NCI-H446 (cell line): ENCODE data around the gene ENTREP3.

Source experiments
- DNase-seq, 2 experiments: peaks; one replicate each; lab custom pipeline; 2025; lab: John Stamatoyannopoulos, UW

ENTREP3 gene

DNA sequence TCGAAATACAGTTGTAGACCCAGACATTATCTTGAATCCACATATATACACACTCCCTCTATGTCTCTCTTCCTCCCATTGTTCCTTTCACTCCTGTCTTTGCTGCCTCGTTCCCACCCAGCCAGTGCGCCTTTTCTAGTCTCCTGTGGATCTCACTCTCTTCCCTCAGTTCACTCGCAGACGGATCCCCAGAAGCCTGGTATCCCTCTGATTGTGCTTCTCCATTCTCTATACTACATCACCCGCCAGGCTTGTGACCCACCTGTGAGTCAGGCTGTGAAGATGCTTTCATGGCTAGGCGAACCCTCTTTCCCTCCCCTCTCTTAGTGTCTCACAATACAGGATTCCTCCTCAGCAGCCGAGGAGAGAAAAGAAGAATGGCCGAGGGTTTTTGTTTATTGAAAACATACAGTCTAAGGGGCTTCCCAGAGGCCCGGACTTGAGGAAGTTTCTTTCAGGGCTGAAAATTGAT is 23.4 kb upstream of the ENTREP3 start:
- no peak for DNase-seq

DNA sequence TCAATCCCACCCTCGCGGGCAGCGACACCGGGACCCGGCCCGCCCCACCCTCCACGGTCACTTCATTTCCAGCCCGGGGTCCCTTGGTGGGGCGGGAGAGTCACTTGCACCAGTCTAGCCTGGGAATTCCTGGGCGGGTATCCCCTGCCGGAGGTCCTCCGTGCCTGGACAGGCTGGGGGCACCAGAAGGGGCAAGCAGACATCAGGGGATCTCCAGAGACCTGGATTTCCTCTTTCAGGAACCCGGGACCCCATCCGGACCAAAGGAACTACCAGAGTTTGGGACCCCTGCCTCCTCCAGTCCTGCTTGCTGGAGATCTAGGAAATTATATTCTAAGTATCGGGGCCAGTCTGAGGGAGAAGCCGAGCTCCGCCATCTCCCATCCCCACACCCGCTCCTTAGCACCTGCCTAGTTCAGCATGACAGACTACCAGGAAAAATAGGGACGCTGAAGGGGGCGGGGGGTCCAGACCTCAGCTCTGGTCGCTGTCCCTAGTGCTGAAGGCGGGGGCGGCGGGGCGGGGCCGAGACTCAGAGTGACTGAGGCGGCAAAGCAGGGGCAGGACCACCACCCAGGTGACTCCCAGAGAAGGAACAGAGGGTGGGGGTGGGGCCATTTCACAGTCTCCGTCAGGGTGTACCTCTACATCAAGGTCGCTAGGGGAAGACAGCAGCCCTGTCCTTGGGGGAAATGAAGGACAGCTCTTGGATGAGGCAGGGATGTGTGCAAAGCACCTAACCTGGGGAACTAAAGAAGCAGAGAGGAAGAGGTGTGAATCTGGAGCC is 22.8 kb upstream of the ENTREP3 start:
- DNase-seq: peak; percentile 27 to 38

DNA sequence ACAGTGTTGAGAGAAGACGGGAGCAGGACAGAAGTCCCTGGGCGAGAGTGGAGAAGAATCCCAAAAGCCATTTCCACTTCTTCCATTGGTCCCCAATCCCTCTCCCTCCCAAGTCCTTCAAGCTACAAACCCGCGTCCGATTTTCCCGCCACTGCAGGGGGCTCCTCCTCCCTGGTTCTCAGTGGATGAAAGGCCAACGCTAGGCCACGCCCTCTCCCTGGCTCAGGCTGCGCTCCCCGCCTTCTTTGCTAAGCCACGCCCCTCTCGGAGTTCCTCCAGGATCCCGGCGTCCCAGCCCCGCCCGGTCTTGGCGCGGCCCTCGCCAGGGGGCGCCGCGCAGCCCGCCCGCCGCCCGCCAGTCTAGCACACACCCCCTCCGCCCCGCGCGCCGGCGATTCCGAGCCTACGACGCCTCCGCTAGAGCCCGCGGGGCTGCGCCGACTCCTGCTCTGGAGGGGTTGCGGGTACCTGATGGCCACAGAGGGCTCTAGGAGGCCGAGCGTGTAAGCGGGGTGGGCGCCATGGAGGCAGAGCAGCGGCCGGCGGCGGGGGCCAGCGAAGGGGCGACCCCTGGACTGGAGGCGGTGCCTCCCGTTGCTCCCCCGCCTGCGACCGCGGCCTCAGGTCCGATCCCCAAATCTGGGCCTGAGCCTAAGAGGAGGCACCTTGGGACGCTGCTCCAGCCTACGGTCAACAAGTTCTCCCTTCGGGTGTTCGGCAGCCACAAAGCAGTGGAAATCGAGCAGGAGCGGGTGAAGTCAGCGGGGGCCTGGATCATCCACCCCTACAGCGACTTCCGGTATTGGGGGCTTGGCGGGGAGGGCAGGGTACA is 22.0 kb upstream of the ENTREP3 start, which contains the start of gene HCN3:
HCN3 (plus strand) TSS at position 394 of the 832 bp plus-strand sequence; CDS start at position 522, 128 bp downstream.
- peak; percentile 97 to 99 for DNase-seq

DNA sequence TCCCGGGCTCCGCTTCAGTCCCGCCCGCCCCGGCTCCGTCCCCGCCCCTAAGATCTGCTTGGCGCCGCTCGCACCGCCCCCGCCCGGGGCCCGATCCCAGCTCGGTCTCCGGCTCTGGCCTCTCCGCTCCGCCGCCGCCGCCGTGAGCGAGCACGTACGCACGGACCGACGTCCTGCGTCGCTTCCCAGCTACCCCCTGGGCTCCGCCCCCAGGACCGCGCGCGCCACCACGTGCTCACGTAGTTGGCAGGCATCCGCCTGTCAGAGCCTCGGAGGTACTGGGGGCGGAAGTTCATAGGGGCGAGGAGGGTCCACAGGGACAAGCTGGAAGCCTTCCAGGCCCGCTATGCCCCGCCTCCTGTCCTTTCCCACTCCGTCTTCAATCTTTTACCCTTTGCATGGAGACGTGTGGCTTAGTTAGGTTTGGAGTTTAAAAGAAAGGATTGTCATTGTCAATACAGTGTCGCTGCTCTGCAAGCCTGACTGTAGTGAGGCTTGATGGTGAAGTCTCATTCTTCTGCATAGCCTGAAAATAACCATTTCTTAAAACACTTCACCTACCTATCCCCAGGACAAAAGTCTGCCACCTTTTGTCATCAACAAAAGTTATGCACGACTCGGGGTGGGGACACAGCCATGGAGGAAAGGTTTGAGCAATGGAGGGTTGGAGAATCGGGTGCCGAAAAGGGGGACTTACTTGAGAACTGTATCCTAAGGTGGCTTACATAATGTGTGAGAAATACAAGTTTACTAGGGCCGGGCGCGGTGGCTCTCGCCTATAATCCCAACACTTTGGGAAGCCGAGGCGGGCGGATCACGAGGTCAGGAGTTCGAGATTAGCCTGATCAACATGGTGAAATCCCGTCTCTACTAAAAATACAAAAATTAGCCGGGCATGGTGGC is 18.3 kb upstream of the ENTREP3 start, which contains the start of gene CLK2:
CLK2 (minus strand) TSS at position 162 of the 903 bp plus-strand sequence. CDS start 2,527 bp downstream, outside the sequence.
- DNase-seq: peak; percentile 96 to 100

DNA sequence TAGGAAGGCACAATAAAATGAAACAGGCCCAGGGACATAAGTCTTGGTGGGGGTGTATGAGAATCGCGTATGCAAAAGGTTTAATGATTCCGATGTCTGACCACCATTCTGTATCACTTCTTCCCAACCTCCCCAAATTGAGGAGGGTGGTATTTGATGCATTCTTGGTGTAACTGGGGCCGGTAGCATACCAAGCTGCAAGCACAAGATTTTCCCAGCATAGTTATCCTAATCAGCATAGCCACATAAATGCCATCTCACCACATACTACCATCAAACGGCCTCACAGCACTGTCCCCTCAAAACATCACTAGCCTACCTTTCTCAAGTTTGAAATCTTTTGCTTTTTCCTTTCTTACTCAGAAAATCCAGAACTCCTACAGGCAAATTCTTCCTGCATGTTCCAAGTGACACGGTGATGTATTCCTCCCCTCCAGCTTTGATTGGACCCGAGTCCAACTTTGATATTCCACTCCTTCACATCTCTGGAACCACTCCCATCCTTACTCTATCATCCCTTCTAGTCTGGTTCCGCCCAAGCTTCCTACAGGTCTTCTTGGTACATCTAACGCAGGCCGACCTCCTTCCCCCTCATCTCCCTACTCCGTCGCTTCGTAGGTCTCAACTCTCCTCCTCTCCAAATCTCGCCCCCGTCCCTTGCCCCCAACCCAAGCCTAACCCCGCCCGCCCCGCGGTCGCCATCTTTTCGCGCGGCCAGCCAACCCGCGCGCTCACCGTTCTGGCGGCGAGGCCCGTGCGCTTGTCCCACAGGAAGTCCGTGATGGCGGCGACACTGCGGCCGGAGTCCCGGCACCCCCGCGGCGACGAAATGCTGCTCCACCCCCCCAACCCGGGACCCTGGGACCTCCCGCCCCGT is 17.4 kb upstream of the ENTREP3 start:
- DNase-seq: peak; percentile 73 to 79

DNA sequence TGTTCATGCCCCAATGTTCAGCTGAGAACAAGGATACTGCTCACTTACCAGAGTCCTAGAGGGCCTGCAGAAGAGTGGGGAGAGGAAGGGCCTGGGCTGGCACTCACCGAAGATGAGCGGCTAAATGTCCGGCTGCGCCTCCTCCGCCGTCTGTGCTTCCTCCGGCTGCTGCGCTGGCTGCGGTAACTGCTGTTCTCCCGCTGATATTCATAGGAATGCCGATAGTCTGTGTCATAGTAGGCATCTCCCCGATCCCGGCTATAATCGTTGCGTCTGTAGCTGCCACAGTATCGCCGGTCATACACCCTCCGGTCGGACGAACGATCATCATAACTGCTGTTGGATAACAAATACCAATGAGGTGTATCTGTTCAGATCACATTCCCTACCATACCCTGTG is 14.1 kb upstream of the ENTREP3 start:
- DNase-seq: no peak

DNA sequence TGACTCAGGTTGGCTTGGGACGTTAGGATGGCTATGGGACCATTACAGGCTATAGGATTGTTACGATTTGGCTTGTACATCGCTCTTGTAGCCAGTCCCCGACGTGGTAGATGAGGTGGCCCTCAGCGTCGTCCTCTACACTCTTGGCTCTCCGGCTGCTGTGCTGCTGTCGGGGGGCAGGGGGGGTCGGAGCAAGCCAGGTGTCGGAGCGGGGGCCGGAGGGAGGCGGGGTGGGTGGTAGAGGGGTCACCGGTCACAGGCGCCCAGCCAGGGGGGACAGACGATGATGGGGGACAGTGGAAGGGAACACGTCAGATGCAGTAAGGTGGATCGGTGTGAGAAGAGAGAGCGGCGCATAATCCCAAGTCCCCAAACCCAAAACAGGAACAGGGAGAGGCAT is 13.3 kb upstream of the ENTREP3 start:
- no peak for DNase-seq

DNA sequence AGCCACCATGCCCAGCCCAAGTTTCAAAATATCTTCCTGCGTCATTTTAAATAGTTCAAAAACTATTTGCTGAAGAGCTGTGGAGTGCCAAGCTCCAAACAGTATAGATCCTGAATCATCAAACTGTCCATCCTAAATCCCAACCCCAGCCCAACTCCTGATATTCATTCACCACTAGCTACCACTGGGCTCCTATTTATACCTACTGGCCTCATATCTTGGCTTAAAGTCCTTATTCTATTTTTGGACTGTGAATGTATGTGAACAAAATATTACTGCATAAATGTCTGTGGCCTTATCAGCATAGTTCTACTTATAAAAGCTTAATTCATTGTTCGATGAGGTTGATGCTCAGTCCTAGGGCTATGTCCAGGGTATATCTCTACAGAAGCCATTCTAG is 12.1 kb upstream of the ENTREP3 start:
- no peak for DNase-seq

DNA sequence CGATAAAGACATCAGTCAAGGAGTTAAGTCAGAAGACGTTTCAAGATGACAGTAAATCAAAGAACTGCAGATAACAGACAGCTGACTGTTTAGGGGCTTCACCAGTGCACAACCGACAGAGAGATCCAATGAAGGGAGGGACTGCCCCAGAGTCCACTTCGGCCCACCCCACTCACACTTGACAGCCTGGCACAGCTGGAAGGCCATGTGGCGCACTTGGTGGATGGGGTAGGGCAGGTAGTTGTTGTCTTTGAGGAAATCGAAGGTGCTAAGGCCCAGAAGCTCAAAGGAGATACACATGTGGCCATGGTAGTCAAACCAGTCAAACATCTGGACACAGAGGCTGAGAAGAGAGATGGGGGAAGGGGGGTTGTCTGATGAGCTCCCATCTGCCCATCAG is 11.3 kb upstream of the ENTREP3 start:
- DNase-seq: no peak

DNA sequence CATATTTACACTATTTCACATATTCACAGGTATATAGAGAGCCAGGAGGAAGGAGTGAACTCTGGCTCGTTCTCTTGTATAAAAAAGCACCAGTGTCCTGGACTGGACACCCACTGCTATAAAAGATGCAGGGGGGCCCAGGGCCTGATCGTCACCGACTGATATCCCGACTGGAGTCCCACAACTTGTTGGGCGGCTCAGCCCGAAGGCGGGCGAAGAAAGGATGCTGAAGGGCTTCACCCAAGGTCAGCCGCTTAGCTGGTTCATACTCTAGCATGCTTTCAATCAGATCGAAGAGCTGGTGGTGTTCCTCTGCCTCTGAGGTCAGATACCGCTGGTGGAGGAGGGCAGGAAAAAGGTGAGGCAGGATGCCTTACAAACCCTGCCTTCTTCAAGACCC is 7.8 kb upstream of the ENTREP3 start:
- DNase-seq: no peak

DNA sequence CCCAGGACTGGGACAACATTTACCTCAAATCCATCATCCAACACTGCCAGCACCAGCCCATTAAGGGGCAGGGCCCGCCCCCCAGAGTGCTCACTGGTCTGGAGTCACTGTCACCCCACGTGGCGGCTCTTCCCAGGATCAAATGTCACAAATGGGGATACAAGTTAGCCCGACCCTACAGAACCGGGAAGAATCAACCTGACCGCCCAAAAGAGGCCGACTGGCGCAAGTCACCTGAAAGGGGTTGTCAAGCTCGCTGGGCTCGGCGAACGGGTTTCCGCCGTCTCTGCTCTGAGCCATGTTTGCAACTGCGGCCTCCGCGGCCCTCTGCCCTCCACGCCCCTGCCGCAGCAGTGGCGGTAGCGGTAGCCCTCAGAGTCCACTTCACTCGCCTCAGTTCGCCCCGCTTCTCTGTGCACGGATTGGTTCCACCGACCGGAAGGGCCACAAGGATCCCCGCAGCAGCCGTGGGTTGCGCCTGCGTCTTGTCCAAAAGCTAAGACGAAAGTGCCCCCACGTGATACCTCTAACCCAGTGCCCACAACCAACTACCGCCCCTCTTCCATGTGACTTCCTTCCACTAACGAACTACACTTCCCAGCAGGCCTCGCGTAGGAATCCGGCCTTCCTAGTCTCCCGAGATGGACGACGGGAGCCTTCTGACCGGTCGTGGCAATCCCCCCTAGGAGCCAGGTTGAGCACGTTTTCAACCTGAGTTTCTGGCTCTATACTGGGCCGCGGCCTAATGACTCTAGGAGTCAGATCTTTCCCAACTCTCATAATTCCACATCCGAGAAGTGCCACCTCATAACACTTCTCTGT is 6.8 kb upstream of the ENTREP3 start, which contains the start of gene SCAMP3:
SCAMP3 (minus strand) TSS at position 509 of the 822 bp plus-strand sequence; CDS start at position 300, 209 bp downstream.
- peak; percentile 98 for DNase-seq

DNA sequence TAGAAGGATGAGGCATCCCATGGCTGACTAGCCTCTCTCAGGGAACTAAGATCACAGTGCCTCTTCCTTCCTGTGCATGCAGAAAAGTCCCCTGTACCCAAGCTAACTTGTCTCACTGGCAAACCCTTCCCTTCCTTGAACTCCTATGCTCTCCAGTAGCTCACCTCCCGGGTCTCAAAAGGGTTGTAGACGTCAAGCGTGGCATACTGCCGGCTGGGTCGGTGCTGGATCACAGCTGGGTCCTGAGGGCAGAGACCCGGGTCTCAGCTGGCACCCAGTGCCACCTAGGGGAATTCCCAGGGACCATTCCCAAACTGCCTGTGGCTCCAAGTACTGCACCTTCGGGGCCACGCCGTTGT is 6.2 kb upstream of the ENTREP3 start:
- DNase-seq: no peak

DNA sequence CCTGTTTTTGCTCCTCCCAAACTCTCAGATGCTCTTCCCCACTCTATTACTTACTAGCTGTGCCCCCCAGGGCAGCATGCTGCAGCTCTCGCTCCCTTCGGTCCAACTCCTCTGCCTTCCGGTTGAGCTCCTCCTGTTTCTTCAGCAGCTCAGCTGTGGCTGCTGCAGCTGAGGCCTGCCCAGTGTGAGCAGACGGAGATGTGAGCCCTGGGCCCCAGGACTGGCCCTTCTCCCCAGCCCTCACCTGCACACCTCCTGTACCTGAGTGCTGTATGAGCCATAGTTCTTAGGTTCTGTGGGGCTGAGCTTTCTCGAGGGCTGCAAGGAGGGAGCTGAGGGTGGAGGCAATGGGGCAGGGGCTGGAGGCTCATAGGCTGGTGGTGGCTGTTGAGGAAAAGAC is 5.0 kb upstream of the ENTREP3 start:
- DNase-seq: no peak

DNA sequence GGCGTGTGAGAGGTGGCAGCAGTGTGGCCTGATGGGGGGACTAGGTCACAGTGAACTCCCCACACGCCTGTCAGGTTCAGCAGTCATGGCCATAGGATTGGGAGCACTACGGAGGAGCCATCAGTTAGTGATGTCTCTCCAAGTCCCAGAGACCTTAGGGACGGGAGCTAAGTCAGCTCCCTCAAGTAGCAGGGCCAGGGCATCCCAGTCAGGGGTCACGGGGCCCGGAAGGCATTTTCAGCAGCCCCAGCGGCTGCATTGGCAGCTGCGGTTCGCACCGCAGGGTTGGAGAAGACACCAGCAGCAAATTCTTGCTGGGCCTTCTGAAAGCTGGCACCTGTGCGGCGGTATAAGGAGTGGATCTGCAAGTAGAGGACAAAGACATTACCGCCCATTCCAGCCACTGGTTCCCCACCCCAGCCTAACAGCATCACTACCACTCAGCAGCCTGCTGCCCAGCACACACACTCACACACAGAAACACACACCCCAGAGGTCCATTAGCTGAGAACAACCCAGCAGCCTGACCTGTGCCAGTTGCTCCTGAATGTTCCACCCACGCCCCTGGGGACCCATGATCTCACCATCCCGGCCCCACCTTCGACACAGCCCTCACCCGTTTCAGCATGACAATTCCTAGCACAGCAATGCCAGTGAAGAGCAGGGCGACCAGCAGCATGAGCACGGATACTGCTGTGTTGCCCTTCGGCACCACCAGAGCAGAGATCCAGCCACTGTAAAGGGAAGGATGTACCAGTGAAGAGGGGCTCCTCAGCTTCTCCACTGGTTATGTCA is 972 bp upstream of the ENTREP3 start:
- no peak for DNase-seq

DNA sequence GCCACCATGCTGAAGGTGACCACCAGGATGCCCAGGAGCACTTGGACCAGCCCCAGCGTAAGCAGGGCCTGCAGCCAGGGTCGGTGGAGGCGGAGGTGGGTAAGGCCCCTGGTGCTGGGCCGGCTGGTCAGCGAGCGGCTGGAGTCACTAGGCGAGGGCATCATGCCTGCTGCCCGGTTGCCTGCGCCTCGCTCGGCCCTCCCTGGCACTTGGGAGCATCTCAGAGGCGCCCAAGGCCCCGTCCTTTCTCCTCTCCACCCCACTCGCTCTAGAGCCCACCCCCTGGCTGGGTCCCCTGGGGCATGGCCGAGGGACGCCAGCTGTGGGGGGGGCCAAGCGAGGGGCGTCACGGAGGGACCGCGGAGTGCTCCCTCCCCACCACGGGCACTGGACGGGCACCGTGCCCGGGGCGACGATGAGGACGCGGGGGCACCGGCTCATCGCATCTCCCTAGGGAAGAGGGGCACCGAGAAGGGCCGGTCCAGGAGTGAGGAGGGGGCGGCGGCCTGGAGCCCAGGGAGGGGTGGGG is 505 bp downstream of the ENTREP3 start:
- no peak for DNase-seq

DNA sequence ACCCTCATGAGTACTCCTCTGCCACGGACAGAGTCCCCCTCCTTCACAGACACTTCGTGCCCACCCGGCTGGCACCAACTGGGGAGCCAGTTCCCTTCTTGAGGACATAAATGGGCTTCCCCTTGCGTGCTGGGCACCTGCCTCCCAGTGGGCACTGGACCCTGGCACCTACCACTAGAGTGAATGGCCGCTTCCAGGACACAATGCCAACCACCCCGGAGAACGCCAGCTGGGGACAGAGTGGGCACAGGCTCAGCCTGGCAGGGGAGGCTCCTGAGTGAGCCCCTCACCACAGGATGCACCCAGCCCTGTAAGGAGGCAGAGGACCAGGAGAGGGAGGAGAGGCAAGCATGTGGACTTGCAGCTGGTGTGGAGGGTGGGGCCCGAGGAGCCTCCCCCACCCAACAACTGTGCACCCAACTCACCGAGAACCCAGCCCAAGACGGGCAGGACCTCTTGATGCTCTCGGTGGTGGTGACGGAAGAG is 1.0 kb downstream of the ENTREP3 start:
- no peak for DNase-seq

DNA sequence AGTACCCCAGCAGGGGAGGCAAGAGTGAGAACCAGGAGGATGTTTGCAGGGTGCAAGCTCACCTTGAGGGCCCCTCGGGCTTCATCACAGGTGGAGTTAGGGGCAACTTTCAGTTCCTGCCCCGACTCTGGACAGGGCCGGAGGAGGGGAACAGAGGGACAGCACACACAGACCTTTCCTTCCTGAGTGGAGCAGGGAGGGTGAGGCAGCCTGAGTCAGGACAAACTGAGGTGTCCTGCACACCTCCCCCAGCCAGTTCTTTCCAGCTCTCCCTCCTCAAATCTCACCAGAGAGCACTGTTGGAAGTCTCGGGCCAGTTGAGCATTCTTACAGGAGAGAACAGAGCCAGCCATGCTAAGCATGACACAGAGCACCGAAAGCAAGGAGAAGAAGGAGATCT is 1.5 kb downstream of the ENTREP3 start:
- no peak for DNase-seq

DNA sequence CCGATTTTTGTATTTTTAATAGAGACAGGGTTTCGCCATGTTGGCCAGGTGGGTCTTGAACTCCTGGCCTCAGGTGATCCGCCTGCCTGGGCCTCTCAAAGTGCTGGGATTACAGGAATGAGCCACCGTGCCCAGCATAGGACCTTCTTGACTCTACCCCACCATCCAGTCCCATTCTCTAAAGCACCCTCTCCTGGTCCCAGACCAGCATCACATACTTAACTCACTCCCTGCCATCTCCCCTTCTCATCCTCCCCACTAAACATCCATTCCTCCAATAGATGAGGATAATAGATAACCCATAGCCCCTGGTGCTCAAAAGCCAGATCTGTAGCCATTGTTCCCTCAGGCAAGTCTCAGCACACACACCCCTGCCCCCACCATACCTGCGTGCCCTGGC is 2.1 kb downstream of the ENTREP3 start:
- no peak for DNase-seq

DNA sequence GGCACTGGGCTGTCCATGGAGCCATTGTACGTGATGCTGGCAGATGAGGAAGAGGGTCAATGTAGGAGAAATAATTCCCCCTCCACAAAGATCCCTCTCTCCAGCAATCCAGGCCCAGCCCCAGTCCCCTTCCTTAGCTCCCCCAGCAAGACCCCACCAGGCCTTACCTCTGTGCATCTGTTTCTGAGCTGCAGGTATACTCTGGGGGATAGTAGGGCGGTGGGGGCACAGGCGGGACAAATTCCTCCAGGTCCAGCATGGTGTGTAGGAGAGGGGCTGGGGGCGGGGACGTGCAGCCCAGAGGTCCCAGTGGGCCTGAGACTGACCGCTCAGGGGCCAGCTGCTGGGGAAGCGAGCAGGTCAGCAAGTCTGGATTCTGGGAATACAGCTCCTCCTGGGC is 3.7 kb downstream of the ENTREP3 start:
- no peak for DNase-seq
